Epithelial cell of esophagus (primary cell): ENCODE results near the gene RAB11A.

Experiments
- DNase-seq: peaks from one replicate; pipeline ENCODE4 v3.0.0; 2010; ENCODE audit warnings: low read depth
- H3K4me3 ChIP-seq: 2 replicates; pipeline ENCODE4 v1.5.1; 2011; ENCODE audit warnings: mild to moderate bottlenecking, low read length, control low read depth
- TF ChIP-seq, protein P1 (sequence below): IDR thresholded peaks from 2 replicates; pipeline ENCODE4 v1.5.1; 2011; ENCODE audit warnings: low read depth, mild to moderate bottlenecking, low read length, control low read depth, inconsistent platforms; ENCODE audit not compliant: insufficient read depth; ENCODE audit errors: missing control alignments

Gene RAB11A

DNA sequence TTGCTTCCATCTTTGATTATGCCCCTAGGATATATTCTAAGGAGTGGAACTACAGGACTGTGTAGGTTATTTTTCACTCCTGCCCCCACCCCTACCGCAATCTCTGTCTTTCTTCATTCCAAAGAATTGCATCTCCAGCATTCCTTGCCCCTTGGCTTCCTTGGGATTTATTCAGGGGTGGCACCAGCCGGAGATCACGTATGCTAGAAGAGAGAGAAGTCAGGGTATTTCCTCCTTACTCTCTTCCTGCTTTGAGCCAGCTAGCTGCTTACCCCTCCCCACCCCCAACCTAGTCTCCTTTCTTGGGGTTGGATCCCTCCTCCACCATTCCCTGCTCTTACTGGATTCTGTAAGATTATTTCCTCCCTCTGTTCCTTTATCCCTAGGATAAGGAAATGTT is 42.2 kb upstream of the RAB11A start:
- H3K4me3 ChIP-seq: no peak overlapping the region
- peak; percentile 18 for DNase-seq
- TF ChIP-seq, protein P1, sequence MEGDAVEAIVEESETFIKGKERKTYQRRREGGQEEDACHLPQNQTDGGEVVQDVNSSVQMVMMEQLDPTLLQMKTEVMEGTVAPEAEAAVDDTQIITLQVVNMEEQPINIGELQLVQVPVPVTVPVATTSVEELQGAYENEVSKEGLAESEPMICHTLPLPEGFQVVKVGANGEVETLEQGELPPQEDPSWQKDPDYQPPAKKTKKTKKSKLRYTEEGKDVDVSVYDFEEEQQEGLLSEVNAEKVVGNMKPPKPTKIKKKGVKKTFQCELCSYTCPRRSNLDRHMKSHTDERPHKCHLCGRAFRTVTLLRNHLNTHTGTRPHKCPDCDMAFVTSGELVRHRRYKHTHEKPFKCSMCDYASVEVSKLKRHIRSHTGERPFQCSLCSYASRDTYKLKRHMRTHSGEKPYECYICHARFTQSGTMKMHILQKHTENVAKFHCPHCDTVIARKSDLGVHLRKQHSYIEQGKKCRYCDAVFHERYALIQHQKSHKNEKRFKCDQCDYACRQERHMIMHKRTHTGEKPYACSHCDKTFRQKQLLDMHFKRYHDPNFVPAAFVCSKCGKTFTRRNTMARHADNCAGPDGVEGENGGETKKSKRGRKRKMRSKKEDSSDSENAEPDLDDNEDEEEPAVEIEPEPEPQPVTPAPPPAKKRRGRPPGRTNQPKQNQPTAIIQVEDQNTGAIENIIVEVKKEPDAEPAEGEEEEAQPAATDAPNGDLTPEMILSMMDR: no peak

DNA sequence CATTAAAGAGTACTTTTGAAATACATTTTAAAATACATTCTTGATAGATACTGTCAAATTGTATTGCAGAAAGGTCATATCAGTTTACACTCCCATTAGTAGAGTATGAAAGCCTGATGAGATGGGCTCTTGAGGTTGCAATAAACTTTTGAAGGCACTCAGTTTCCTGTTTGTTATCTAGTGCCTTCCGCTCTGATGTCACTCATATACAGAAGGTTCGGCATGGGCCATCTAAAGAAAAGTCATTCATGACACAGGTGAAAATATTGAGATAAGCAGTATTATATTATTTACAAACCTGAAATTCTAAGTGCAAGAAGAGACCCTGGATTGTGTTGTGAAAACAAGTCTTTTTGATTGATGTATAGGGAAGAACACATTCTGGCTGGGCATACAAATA is 40.7 kb upstream of the RAB11A start:
- TF ChIP-seq, protein P1: no peak
- DNase-seq: no peak
- no peak overlapping the region for H3K4me3 ChIP-seq

DNA sequence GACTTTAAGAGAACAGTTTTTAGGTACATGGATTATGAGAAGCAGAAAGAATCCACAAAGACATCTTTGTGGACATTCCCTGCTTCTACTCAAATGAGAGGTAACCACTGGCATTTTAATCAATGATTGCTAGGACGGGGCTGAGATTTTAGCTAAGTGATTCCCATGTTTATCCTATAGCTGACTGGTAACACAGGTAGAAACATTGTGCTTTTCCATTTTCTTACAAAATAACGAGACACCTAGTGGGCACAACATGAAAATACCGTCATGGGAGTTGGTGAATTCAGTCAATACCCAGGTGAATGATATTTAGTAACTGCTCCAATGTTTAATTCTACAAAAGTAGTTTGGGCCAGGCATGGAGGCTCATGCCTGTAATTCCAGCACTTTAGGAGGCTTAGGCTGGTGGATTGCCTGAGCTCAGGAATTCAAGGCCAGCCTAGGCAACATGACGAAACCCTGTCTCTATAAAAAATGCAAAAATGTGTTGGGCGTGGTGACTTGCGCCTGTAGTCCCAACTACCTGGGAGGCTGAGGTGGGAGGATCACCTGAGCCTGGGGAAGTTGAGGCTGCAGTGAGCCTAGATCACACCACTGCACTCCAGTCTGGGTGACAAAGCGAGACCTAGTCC is 40.0 kb upstream of the RAB11A start:
- H3K4me3 ChIP-seq: no peak overlapping the region
- DNase-seq: peak; percentile 51
- TF ChIP-seq, protein P1: peak; percentile 51

DNA sequence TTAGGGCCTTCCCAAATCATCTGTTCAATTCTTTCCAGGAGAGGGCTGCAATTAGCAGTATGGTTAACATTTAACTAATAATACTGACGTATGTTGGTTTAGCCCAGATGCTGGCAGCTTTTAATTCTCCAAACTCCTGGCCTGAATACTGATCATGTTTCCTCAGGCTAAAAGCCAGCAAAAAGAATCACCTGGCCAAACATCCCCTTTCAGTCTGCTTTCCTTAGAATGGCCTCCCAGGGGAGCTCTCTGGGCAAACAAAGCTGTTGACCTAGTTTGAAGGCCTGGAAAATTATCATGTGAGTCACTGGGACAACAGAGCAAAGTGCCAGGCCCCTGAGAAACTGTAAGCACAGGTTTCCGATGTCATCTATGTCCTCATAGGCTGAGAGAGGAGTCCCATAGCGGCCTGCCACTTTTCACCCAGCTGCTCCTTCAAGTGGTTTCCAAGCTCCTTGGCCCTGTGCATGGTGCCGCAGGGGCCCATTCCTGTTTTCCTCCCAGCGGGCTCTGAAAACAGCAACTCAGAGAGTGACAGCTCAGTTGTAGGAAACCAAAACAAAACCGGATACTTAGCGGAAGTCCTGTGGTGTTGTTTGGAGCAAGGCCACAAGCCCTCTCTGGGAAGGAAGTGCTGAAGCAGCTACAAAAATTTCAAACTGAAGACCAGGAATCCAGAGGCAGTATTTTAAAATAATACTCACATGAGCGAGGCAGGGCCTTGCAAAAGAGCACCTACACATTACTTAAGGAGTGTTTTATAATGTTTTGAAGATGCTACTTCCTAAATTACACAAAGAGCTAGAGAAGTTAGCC is 36.5 kb upstream of the RAB11A start:
- DNase-seq: peak; percentile 85
- no peak overlapping the region for H3K4me3 ChIP-seq
- TF ChIP-seq, protein P1: peak; percentile 43

DNA sequence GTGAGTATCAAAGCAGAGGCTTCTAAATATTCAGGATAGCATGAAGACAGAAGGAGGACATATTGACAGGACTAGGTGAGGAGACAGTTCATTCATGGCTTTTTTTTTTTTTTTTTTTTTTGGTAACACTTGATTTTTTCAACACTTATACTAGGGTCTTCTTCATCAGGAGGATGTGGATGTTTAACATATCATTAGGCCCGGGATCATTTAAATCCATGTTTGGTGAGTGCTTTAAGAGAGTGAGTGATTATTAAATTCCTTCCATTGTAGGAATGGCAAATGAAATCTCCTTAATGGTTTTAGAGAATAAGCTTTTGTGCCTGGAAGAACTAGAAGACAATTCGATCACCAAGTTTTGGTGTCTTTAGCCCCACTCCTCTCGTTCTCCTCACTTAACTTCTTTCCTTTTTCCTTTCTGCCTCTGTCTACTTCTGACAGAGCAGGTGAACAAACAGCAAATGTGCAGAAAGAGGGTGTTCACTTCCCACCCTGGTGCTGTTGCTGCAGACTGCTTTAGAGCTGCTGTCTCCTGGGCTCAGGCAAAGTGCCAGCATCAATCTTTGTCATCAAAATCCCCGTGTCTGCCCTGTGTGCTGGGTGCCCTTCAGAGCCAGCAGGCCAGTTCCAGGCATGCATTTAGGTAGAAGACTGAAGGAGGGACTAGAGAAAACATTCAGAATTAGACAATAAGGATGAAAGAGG is 35.6 kb upstream of the RAB11A start:
- DNase-seq: no peak
- no peak overlapping the region for H3K4me3 ChIP-seq
- TF ChIP-seq, protein P1: no peak

DNA sequence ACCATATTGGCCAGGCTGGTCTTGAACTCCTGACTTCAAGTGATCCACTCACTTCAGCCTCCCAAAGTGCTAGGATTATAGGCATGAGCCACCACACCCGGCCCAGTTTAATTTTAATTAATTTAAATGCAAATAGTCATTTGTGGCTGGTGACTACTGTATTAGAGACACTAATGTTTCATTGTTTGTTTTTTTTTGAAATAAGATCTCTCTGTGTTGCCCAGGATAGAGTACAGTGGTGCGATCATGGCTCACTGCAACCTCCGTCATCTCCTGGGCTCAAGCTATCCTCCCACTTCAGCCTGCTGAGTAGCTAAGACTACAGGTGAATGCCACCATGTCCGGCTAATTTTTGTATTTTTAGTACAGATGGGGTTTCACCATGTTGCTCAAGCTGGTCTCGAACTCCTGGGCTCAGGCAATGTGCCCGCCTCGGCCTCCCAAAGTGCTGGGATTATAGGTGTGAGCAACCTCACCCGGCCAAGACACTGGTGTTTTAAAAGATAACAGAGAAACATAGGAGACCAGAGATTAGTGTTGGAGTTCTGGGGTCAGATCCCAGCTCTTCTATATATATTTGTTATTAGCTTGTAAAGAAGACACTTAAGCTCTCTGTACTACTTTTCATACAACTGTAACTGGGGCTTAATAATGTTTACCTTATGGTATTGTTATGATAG is 34.5 kb upstream of the RAB11A start:
- DNase-seq: no peak
- H3K4me3 ChIP-seq: no peak overlapping the region
- TF ChIP-seq, protein P1: no peak
